CD4-positive, alpha-beta T cell treated with Interleukin-10 for 1 hour (primary cell): ENCODE data around the gene ANKFN1.

Source experiments
- DNase-seq: peaks from one replicate; pipeline ENCODE4 v3.0.0-alpha.2; 2020

ANKFN1 gene

GRCh38 chr17:56521414-56522141 is 368.3 kb downstream of the ANKFN1 start:
- DNase-seq = no peak

DNA sequence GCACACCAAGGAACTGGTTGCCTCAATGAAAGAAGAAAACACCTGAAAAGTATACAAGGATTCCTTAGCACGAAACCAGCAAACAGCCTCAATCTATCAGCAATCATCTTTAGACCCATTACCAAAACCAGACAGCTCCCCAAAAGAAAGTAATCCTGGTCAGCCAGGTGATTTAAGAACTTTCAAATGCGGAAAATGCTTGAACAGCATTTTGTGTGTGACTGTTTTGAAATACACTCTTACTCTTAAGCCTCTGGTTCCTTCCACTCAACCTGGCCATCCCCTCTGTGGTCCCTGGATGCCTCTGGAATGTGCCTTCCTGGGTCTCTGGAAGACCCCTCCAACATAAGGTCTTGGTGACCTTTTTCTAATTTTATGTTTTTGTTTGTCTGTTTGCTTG is 369.8 kb downstream of the ANKFN1 start:
- no peak for DNase-seq

DNA sequence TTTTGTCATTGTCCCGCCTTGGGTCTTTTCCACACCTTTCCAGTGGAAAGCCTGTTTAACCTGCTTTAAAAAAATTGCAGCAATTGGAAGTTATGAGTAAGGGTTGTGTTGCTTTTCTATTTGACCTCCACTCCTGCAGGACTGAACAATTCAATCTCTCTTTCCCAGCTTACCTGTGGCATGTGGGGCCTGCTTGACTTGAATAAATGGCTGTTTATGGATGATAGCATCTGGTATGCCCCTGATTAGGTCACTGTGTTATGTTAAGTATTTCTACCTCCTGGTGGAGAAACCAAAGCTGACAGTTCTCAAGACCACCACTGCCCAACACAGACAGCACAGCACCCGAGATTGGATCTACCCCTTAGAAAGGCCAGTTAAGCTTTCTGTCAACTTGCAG is 375.4 kb downstream of the ANKFN1 start:
- no peak for DNase-seq

DNA sequence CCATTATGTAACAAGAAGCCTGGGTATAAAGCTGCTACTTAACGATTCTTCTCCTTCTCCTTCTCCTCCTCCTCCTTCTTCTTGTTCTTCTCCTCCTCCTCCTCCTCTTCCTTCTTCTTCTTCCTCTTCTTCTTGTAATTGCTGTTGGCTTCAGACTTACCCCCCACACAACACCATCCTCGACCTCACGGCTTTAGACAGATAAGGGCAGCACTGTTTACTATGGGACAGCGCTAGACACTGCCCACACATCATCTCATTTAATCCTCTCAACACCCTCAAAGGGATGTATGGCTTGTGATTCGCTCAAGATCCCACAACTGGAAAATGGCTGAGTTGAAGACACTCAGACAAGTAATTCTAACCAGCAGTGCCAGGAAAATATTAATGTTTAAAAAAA is 379.7 kb downstream of the ANKFN1 start:
- DNase-seq = no peak

DNA sequence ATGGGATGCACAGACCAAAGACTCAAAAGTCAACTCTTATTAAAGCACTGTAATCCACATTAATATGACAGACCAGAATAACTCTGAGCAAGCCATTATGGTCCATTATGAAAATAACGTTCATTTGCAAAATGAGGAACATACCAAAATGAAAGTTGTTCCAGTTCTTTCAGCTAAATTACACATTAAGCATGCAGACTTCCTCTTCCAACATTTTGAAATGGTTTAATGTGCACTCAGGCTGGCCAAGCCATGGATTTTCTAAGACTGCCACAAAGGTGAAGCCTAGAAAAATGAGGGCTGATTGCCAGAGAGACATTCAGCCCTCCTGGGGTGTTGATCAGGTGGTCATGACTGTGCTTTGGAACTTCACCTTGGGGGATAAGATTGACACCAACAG is 383.5 kb downstream of the ANKFN1 start:
- no peak for DNase-seq

GRCh38 chr17:56540836-56541235 is 387.6 kb downstream of the ANKFN1 start:
- DNase-seq = no peak

- no peak for DNase-seq
Observed at GRCh38 chr17:56543280-56543679, 390.0 kb downstream of the ANKFN1 start.

- no peak for DNase-seq
Observed at GRCh38 chr17:56545106-56545505, 391.8 kb downstream of the ANKFN1 start.

- no peak for DNase-seq
Observed at GRCh38 chr17:56545930-56546329, 392.7 kb downstream of the ANKFN1 start.

DNA sequence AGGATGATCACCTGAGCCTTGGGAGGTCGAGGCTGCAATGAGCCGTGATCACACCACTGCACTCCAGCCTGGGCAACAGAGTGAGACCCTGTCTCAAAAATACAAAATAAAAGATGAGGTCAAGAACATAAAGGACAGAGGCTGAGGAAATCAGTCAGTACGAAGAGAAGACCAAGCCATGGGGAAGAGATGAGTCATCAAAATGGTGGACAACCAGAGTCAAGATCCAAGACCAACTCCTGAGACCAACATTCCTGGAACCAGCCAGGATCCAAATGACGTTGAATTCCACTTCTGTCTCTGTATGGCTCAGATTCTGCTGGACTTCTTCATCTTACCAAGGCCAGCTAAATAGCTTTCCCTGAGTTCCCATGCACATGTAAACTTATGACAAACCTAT is 395.4 kb downstream of the ANKFN1 start:
- DNase-seq = no peak

DNA sequence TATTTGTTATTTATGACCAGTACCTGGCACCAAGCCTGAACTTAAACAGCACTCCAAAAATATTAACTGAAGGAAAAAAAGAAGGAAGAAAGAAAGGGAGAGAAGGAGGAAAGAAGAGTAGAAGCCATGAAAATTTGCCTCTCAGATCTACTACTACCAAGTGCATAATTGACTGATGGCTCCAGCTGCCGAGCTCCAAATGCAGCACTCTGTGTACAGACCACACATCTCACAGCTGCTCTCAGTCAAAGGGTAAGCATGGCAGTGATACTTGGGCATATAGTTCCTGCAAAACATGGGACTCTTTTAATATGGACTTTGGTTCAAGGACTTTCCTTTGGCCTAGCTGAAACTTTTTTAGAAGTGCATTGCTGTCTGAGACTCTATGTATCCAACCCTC is 396.2 kb downstream of the ANKFN1 start:
- no peak for DNase-seq

DNA sequence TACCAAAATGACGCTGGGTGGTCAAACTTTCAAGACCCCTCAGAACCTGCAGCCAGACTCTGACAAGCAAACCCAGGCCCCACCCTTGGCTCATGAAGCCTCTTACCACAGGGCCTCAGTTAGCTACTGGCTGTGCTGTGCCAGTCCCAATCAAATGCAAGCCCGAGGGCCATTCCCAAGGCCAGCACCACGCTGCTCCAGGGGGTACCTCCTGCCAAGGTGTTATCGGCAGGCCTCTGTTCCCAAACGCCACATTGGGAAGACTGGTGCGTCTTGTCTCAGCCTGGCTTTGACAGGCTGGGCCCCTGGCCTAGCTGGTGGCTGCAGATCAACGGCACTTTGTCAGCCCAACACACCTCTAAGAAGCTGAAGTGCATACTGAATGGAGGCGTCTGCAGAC is 404.4 kb downstream of the ANKFN1 start:
- DNase-seq = no peak

DNA sequence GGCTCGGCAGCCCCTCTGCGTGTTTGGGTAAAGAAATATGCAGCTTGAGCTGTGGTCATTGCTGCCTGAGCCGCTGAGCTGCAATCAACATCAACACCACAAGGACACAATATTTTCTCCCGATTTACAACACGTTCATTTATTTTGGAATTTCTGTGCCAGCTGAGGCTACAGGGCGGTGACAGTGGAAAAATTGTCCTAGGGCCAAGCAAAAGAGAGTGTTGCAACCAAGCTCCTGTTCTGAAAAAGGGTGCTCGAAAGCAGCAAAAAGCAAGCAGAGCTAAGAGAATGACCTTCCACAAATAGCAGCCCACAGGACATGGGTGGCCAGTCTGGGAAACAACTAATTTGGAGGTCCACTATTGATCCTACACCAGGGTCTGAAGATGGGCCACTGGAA is 404.8 kb downstream of the ANKFN1 start:
- DNase-seq = no peak
